B cell (primary cell): Measurements from ENCODE around the gene PPP2R2C. TPM values are rescaled to one million over a fixed set of nuclear protein-coding genes. Genes with fewer than 3 reads are reported as not detected.

Experiments
- ATAC-seq: fragments of 200-7000 bp; cut with Tn5 transposase; one replicate; pipeline ENCODE4 v1.10.0; 2021; ENCODE audit warnings: low read depth, mild to moderate bottlenecking, moderate number of reproducible peaks, moderate library complexity
- CTCF ChIA-PET: fragments of 350-600 bp; sonication (Branson Sonifier 250); formaldehyde crosslinking; loops from one replicate; lab custom pipeline; 2021; ENCODE audit warnings: antibody characterized with exemption, inconsistent platforms; lab: Charles Lee
- POLR2A ChIA-PET: fragments of 350-600 bp; sonication (Branson Sonifier 250); formaldehyde crosslinking; loops from one replicate; lab custom pipeline; 2021; ENCODE audit warnings: antibody characterized with exemption; lab: Charles Lee
- DNase-seq: peaks from one replicate; pipeline ENCODE4 v3.0.0; 2013
- H2AFZ ChIP-seq: 2 replicates; pipeline ENCODE4 v1.6.1; 2012; ENCODE audit warnings: mild to moderate bottlenecking, low read depth, low read length; ENCODE audit not compliant: insufficient read depth, poor library complexity, severe bottlenecking
- H3K27ac ChIP-seq, 2 donors: 1 replicate in 1 of 2; 2 replicates in 1 of 2; pipeline ENCODE4 v1.5.1; 2012 to 2013; ENCODE audit warnings: low read length in 2 of 2, mild to moderate bottlenecking in 2 of 2, moderate library complexity in 1 of 2
- H3K27me3 ChIP-seq, 4 experiments: fragments of 200-600 bp in 1 of 4; sonication (generic) in 1 of 4; replicated peaks in 1 of 4; 1 replicate in 2 of 4; 2 replicates in 2 of 4; pipeline versions ENCODE4 v1.6.1 to v1.7.0; 2013 to 2016; ENCODE audit warnings: low read length in 3 of 4, mild to moderate bottlenecking in 2 of 4, mixed read lengths in 1 of 4, moderate library complexity in 1 of 4; ENCODE audit not compliant: insufficient read depth in 4 of 4, control insufficient read depth in 3 of 4; ENCODE audit errors: control extremely low read depth in 1 of 4
- H3K36me3 ChIP-seq, 2 experiments: replicated peaks in 1 of 2; 1 replicate in 1 of 2; 2 replicates in 1 of 2; pipeline versions ENCODE4 v1.6.1 to v1.7.1; 2013; ENCODE audit warnings: low read length in 1 of 2; ENCODE audit not compliant: insufficient read depth in 2 of 2, control insufficient read depth in 1 of 2; ENCODE audit errors: control extremely low read depth in 1 of 2, extremely low read depth in 1 of 2
- H3K4me1 ChIP-seq, 2 donors: fragments of 200-600 bp in 1 of 2; sonication (generic) in 1 of 2; 1 replicate in 1 of 2; 2 replicates in 1 of 2; pipeline versions ENCODE4 v1.5.1 to v1.6.1; 2013 to 2017; ENCODE audit warnings: low read length in 2 of 2; ENCODE audit not compliant: control insufficient read depth in 2 of 2, insufficient read depth in 2 of 2
- H3K4me2 ChIP-seq: replicated peaks from 2 replicates; pipeline ENCODE3; 2012; ENCODE audit warnings: mild to moderate bottlenecking, low read depth, low read length; ENCODE audit not compliant: poor library complexity, severe bottlenecking
- H3K4me3 ChIP-seq, 5 experiments: fragments of 200-600 bp in 1 of 5; sonication (generic) in 1 of 5; 1 replicate in 3 of 5; 2 replicates in 2 of 5; pipeline versions ENCODE4 v1.5.1 to v1.7.0; 2011 to 2016; ENCODE audit warnings: low read length in 4 of 5, mild to moderate bottlenecking in 4 of 5, low read depth in 2 of 5, control low read depth in 1 of 5, moderate library complexity in 1 of 5; ENCODE audit not compliant: insufficient read depth in 1 of 5; ENCODE audit errors: control extremely low read depth in 1 of 5, extremely low read depth in 1 of 5
- H3K79me2 ChIP-seq: fragments of 200-600 bp; sonication (generic); one replicate; pipeline ENCODE4 v1.6.0; 2016; ENCODE audit warnings: low read length; ENCODE audit not compliant: control insufficient read depth, insufficient read depth
- H3K9ac ChIP-seq: fragments of 200-600 bp; sonication (generic); 2 replicates; pipeline ENCODE4 v1.6.1; 2017; ENCODE audit warnings: mild to moderate bottlenecking, low read length, moderate library complexity
- H3K9me3 ChIP-seq, 3 donors: one replicate each; pipeline versions ENCODE4 v1.6.1 to v1.7.1; 2013; ENCODE audit warnings: low read length in 2 of 3; ENCODE audit not compliant: control insufficient read depth in 2 of 3, insufficient read depth in 1 of 3; ENCODE audit errors: control extremely low read depth in 1 of 3
- H4K20me1 ChIP-seq: 2 replicates; pipeline ENCODE4 v1.6.0; 2012; ENCODE audit warnings: mild to moderate bottlenecking, low read length; ENCODE audit not compliant: insufficient read depth, control insufficient read depth, poor library complexity, severe bottlenecking
- H3K27ac Mint-ChIP-seq: one replicate; pipeline ENCODE4 v1.8.0; 2021; ENCODE audit warnings: mixed read lengths
- H3K27me3 Mint-ChIP-seq: one replicate; pipeline ENCODE4 v1.8.0; 2021; ENCODE audit warnings: mixed read lengths
- H3K4me1 Mint-ChIP-seq: one replicate; pipeline ENCODE4 v1.8.0; 2021; ENCODE audit warnings: mixed read lengths
- H3K4me3 Mint-ChIP-seq: one replicate; pipeline ENCODE4 v1.8.0; 2021; ENCODE audit warnings: mixed read lengths
- H3K9me3 Mint-ChIP-seq: one replicate; pipeline ENCODE4 v1.8.0; 2022; ENCODE audit warnings: mixed read lengths; ENCODE audit not compliant: insufficient read depth
- CTCF ChIP-seq: fragments of 200-600 bp; IDR thresholded peaks from one replicate; pipeline ENCODE4 v1.8.0; 2022; ENCODE audit warnings: antibody characterized with exemption, mild to moderate bottlenecking
- EZH2 ChIP-seq: IDR thresholded peaks from 2 replicates; pipeline ENCODE4 v1.6.1; 2012; ENCODE audit warnings: borderline replicate concordance, low read depth, mild to moderate bottlenecking, moderate library complexity, low read length; ENCODE audit not compliant: insufficient read depth, poor library complexity, severe bottlenecking
- WGBS: methylation state at CpG from one replicate; pipeline ENCODE4 v1.1.5; 2013; ENCODE audit warnings: missing lambda C conversion rate; ENCODE audit not compliant: insufficient coverage; 5-methylcytosine and 5-hydroxymethylcytosine counted together
- intact Hi-C: fragments of 100-400 bp; cut with micrococcal nuclease; formaldehyde crosslinking; loops from one replicate; pipeline ENCODE4 v1.10.0; 2022
- polyA plus RNA-seq: library from polyadenylated mRNA; depleted of rRNA; stranded (reverse); fragments of >200 nt; gene quantifications from 2 replicates; pipeline ENCODE4 v1.2.3, GENCODE V29; 2012
- total RNA-seq, 2 donors: library from RNA; stranded (reverse); fragments of 120-200 nt in 1 of 2; gene quantifications; 1 replicate in 1 of 2; 2 replicates in 1 of 2; pipeline versions ENCODE4 v1.2.3 to v1.2.4, GENCODE V29; 2013 to 2022

PPP2R2C gene
- total and polyA plus RNA-seq, 2 donors (not counting 1 experiment from before 2014, with no cell fraction given) = not detected

- peaks cover 17% of the 10 kb centered on the region for H3K27me3 Mint-ChIP-seq
These were observed 118.3 kb downstream of the PPP2R2C start for GRCh38 chr4:6354119-6354518.

More at GRCh38 chr4:6354119-6354518, 118.3 kb downstream of the PPP2R2C start:
- Mint-ChIP-seq H3K4me1 (no peaks in the 10 kb centered on the region), H3K9me3 (no peaks in the 10 kb centered on the region), H3K27ac (no peak overlapping the region), H3K4me3 (no peak overlapping the region)
- ATAC-seq = no peak
- no peaks in the 10 kb centered on the region for H3K4me1 ChIP-seq
- H3K4me3 ChIP-seq = no peak overlapping the region
- DNase-seq = no peak
- intact Hi-C loops = no loop called here
- WGBS = 49% methylated on average over 13 of the region's 15 CpGs
- TF ChIP-seq CTCF (no peak), EZH2 (no peak)
- ChIA-PET POLR2A (no interaction called here), CTCF (no interaction called here)
- H3K27me3 ChIP-seq = peaks cover 0 to 2% (median 0%) of the 10 kb centered on the region in 4 experiments
- H3K27ac ChIP-seq = no peak overlapping the region
- no peak overlapping the region for H3K9ac ChIP-seq
- H4K20me1 ChIP-seq = no peaks in the 10 kb centered on the region
- H3K9me3 ChIP-seq = peaks cover 0 to 9% (median 0%) of the 10 kb centered on the region in 3 donors
- no peaks in the 10 kb centered on the region for H3K79me2 ChIP-seq
- no peak overlapping the region for H2AFZ ChIP-seq
- H3K4me2 ChIP-seq = no peak overlapping the region
- H3K36me3 ChIP-seq = no peaks in the 10 kb centered on the region
